SK-N-SH treated with all-trans-retinoic acid at 6 μM for 48 hours (cell line): ENCODE measurements around the gene LMNB1.
"Not testable (repeated sequence)": the region's sequence is repeated elsewhere in the genome, so short reads cannot be mapped to it uniquely, and the experiment has no call there.

Experiments
- ATAC-seq: fragments of 200-7000 bp; cut with Tn5 transposase; 3 replicates; pipeline ENCODE4 v1.9.1; 2020; ENCODE audit warnings: mild to moderate bottlenecking, moderate library complexity
- ARNTL ChIP-seq: fragments of 450-650 bp; formaldehyde crosslinking; IDR thresholded peaks from 2 replicates; pipeline ENCODE4 v1.5.0; 2020; ENCODE audit warnings: low read depth, mild to moderate bottlenecking, moderate library complexity, borderline replicate concordance
- BACH2 ChIP-seq: fragments of 250-450 bp; sonication (Bioruptor Pico); IDR thresholded peaks from 2 replicates; pipeline ENCODE4 v1.9.0; 2021; ENCODE audit warnings: mild to moderate bottlenecking, borderline replicate concordance
- CREB5 ChIP-seq: fragments of 250-450 bp; sonication (Bioruptor Pico); IDR thresholded peaks from 2 replicates; pipeline ENCODE4 v1.5.1; 2020; ENCODE audit warnings: low read depth, mild to moderate bottlenecking, moderate library complexity
- ESRRG ChIP-seq: fragments of 250-450 bp; sonication (Bioruptor Pico); IDR thresholded peaks from 2 replicates; pipeline ENCODE4 v1.6.1; 2021; ENCODE audit warnings: mild to moderate bottlenecking
- GLIS3 ChIP-seq: fragments of 250-450 bp; sonication (Bioruptor Pico); IDR thresholded peaks from 2 replicates; pipeline ENCODE4 v1.5.0; 2020; ENCODE audit warnings: mild to moderate bottlenecking, moderate library complexity
- ISL1 ChIP-seq: fragments of 250-450 bp; sonication (Bioruptor Pico); IDR thresholded peaks from 2 replicates; pipeline ENCODE4 v2.1.2; 2022; ENCODE audit warnings: mild to moderate bottlenecking, moderate library complexity
- OSR1 ChIP-seq: fragments of 250-450 bp; sonication (Bioruptor Pico); IDR thresholded peaks from 2 replicates; pipeline ENCODE4 v1.8.0; 2022; ENCODE audit warnings: moderate library complexity, mild to moderate bottlenecking, inconsistent platforms
- POU6F1 ChIP-seq: fragments of 250-450 bp; sonication (Bioruptor Pico); IDR thresholded peaks from 2 replicates; pipeline ENCODE4 v1.8.0; 2021; ENCODE audit warnings: low read depth, mild to moderate bottlenecking, moderate library complexity, borderline replicate concordance
- PPARA ChIP-seq: fragments of 250-450 bp; sonication (Bioruptor Pico); IDR thresholded peaks from 2 replicates; pipeline ENCODE4 v1.5.0; 2020; ENCODE audit warnings: mild to moderate bottlenecking, borderline replicate concordance
- RARB ChIP-seq: fragments of 250-450 bp; sonication (Bioruptor Pico); IDR thresholded peaks from 2 replicates; pipeline ENCODE4 v1.8.0; 2021; ENCODE audit warnings: mild to moderate bottlenecking, moderate library complexity
- SNAI2 ChIP-seq: fragments of 250-450 bp; sonication (Bioruptor Pico); IDR thresholded peaks from 2 replicates; pipeline ENCODE4 v1.5.0; 2020; ENCODE audit warnings: mild to moderate bottlenecking, moderate library complexity
- TOX ChIP-seq: fragments of 250-450 bp; sonication (Bioruptor Pico); IDR thresholded peaks from 2 replicates; pipeline ENCODE4 v1.8.0; 2021; ENCODE audit warnings: mild to moderate bottlenecking, moderate library complexity, borderline replicate concordance
- TSHZ2 ChIP-seq: fragments of 250-450 bp; sonication (Bioruptor Pico); IDR thresholded peaks from 2 replicates; pipeline ENCODE4 v1.5.0; 2020; ENCODE audit warnings: mild to moderate bottlenecking, moderate library complexity
- ZC3H10 ChIP-seq: fragments of 250-450 bp; sonication (Bioruptor Pico); IDR thresholded peaks from 2 replicates; pipeline ENCODE4 v1.5.1; 2021; ENCODE audit warnings: mild to moderate bottlenecking, moderate library complexity
- ZFP3 ChIP-seq: fragments of 250-450 bp; sonication (Bioruptor Pico); IDR thresholded peaks from 2 replicates; pipeline ENCODE4 v1.5.0; 2020; ENCODE audit warnings: mild to moderate bottlenecking, moderate library complexity
- ZNF565 ChIP-seq: fragments of 450-650 bp; formaldehyde crosslinking; conservative IDR thresholded peaks from 2 replicates; pipeline ENCODE4 v1.5.0; 2020; ENCODE audit warnings: low read depth, mild to moderate bottlenecking, moderate library complexity
- ZNF70 ChIP-seq: fragments of 450-650 bp; formaldehyde crosslinking; IDR thresholded peaks from 2 replicates; pipeline ENCODE4 v1.5.0; 2020; ENCODE audit warnings: mild to moderate bottlenecking, moderate library complexity
- ZNF8 ChIP-seq: fragments of 450-650 bp; formaldehyde crosslinking; IDR thresholded peaks from 2 replicates; pipeline ENCODE4 v1.5.0; 2020; ENCODE audit warnings: mild to moderate bottlenecking, moderate library complexity

The LMNB1 gene

DNA sequence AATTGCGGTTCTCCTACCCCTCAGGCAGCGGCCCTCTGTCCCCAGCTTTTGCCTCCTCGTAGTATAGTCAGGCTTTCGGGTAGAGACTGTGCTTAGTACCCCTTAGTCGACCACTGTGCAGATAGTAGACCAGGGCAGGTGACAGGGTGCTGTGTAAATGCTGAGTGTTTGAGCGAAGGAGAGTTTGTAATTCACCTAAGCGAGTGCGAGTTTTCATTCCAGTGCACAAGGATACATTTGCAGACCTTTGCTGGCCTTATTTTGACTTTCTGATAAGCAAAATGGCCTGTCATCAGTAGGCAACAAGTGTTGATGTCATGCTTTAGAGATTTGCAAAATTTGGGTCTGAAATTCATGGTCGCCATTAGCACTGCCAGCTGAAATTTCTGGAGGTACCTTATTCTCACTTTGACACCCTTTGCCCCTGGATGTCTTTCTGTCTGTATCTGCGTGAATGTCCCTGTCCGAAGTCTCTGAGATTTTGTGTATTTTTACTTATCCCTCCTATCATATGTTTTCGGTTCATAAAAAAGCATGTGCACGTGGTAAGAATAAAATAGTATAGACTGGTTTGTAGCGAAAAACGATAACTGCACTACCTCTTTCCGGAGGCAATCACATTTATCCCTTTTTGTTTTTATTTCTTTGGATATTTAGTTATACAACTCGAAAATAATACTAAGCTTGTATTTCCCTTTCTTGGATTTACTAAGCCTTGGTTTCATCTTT lies 1.9 kb downstream of the LMNB1 start:
- peak; percentile 2 for ATAC-seq
- TF ChIP-seq ZFP3 (CRISPR knock-in tag): peak; percentile 75
- no peak for TF ChIP-seq ZNF70 (CRISPR knock-in tag)
- TF ChIP-seq, all 23 proteins: peak for 1

- no peak for TF ChIP-seq ZNF8 (CRISPR knock-in tag)
- TF ChIP-seq ZNF70 (CRISPR knock-in tag): peak; percentile 76
- no peak for TF ChIP-seq GLIS3 (CRISPR knock-in tag)
- no peak for TF ChIP-seq OSR1 (CRISPR knock-in tag)
- ATAC-seq: no peak
Measured at GRCh38 chr5:126780165-126780827, 3.4 kb downstream of the LMNB1 start.

DNA sequence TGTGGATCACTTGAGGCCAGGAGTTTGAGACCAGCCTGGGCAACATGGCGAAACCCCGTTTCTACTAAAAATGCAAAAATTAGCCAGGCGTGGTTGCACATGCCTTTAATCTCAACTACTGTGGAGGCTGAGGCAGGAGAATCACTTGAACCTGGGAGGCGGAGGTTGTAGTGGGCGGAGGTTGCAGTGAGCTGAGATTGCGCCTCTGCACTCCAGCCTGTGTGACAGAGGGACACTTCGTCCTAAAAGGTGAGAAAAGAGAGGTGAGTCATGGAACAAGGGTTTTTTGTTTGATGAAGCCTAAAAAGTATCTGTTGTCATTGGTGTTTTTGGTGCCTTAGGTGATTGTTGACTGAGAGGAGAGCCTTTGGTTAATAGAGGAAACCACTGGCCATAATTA lies 11.5 kb downstream of the LMNB1 start:
- not testable (repeated sequence) for ATAC-seq

GRCh38 chr5:126793097-126793496 lies 16.2 kb downstream of the LMNB1 start:
- peak; percentile 14; the same call in 1 of the 3 replicates for ATAC-seq
- TF ChIP-seq PPARA (no peak), GLIS3 (CRISPR knock-in tag) (no peak), ZNF565 (no peak), RARB (no peak), ZNF70 (CRISPR knock-in tag) (no peak), TOX (CRISPR knock-in tag) (no peak), ARNTL (CRISPR knock-in tag) (no peak)

GRCh38 chr5:126793648-126794047 lies 16.7 kb downstream of the LMNB1 start:
- not testable (repeated sequence) for ATAC-seq

DNA sequence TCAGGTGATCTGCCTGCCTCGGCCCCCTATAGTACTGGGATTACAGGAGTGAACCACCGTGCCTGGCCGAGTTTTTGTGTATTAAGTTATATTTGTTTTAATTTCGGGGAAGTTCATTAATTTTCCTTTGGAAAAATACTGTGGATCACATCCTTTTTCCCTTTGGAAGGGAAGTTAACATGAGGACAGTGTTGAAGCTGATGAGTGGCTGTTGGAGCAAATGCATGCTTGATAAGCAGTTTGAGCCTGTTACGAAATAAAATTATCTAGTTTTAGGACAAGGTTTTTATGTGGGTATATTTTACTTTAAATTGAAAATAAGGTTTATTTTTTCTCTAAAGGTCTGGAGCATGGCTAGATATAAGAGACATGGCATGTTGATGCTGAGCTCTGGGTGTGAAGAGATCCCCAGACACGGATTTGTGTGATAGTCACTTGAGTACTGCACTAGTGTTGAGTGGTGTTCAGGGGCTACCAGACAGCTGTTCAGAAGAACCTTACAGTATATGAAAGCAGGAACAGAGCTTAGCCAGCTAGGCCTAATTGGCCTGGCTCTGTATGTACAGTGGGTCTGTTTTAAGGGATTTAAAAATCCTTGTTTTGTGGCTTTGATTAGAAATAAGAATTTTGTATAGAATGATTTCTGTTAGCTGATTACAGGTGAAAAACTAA lies 17.4 kb downstream of the LMNB1 start:
- peak; percentile 33; the same call in 1 of the 3 replicates for ATAC-seq
- TF ChIP-seq ZNF70 (CRISPR knock-in tag) (no peak), ZC3H10 (CRISPR knock-in tag) (no peak), GLIS3 (CRISPR knock-in tag) (no peak), POU6F1 (CRISPR knock-in tag) (no peak), TSHZ2 (CRISPR knock-in tag) (no peak), OSR1 (CRISPR knock-in tag) (no peak), CREB5 (no peak), ARNTL (CRISPR knock-in tag) (no peak), BACH2 (CRISPR knock-in tag) (no peak), SNAI2 (CRISPR knock-in tag) (no peak), ISL1 (CRISPR knock-in tag) (no peak), ESRRG (CRISPR knock-in tag) (no peak), ZFP3 (CRISPR knock-in tag) (no peak)
